K562 (cell line): ENCODE measurements around the gene GATC.

Experiments used
- CCAR2 ChIP-seq: fragments of 200-400 bp; formaldehyde crosslinking; IDR thresholded peaks from 2 replicates; pipeline ENCODE4 v1.6.1; 2017; ENCODE audit warnings: mild to moderate bottlenecking, low read depth, low read length
- E2F6 ChIP-seq, 2 experiments: IDR thresholded peaks; 2 replicates each; pipeline ENCODE4 v1.6.1; 2011; ENCODE audit warnings: borderline replicate concordance in 1 of 2, control low read depth in 1 of 2, low read depth in 1 of 2, low read length in 1 of 2, mild to moderate bottlenecking in 1 of 2, mixed read lengths in 1 of 2, moderate library complexity in 1 of 2; ENCODE audit not compliant: insufficient read depth in 1 of 2, insufficient read length in 1 of 2, poor library complexity in 1 of 2, severe bottlenecking in 1 of 2; ENCODE audit errors: extremely low read depth in 1 of 2
- GABPB1 ChIP-seq: sonication (generic); formaldehyde crosslinking; IDR thresholded peaks from 2 replicates; pipeline ENCODE4 v1.8.0; 2022; ENCODE audit warnings: mild to moderate bottlenecking, missing genetic modification reagents
- NR3C1 ChIP-seq: sonication (generic); formaldehyde crosslinking; IDR thresholded peaks from 2 replicates; pipeline ENCODE4 v1.8.1; 2022; ENCODE audit warnings: missing genetic modification reagents
- POLR2H ChIP-seq: IDR thresholded peaks from 2 replicates; pipeline ENCODE4 v1.6.1; 2016; ENCODE audit warnings: missing genetic modification characterization, low read depth, mild to moderate bottlenecking, control low read depth, missing compliant biosample characterization, moderate library complexity
- SRF ChIP-seq, 2 experiments: fragments of 250-450, 450-650 bp in 1 of 2; sonication (Bioruptor Pico) in 1 of 2; sonication (generic) in 1 of 2; formaldehyde crosslinking; IDR thresholded peaks; 2 replicates each; pipeline versions ENCODE4 v1.5.0 to v1.5.1; 2020 to 2022; ENCODE audit warnings: mild to moderate bottlenecking in 1 of 2, missing genetic modification reagents in 1 of 2
- TCF3 ChIP-seq: sonication (generic); formaldehyde crosslinking; IDR thresholded peaks from 2 replicates; pipeline ENCODE4 v1.4.0; 2020; ENCODE audit warnings: mild to moderate bottlenecking, missing genetic modification reagents
- ZNF239 ChIP-seq: fragments of 250-450 bp; sonication (Bioruptor Pico); IDR thresholded peaks from 2 replicates; pipeline ENCODE4 v1.4.0; 2020; ENCODE audit warnings: mild to moderate bottlenecking

GRCh38 chr12:120462099-120462640 lies 15.9 kb downstream of the GATC start:
- no peak for TF ChIP-seq GABPB1
- no peak for TF ChIP-seq POLR2H (tag)
- TF ChIP-seq E2F6 (IDR thresholded peaks at IDR 0.05; ENCODE audit: borderline replicate concordance in 1 of 2, extremely low read depth in 1 of 2, insufficient read depth in 1 of 2, insufficient read length in 1 of 2, low read depth in 1 of 2, low read length in 1 of 2, poor library complexity in 1 of 2, severe bottlenecking in 1 of 2): no peak
- TF ChIP-seq SRF (CRISPR knock-in tag; IDR thresholded peaks at IDR 0.05): no peak
- TF ChIP-seq NR3C1 (CRISPR knock-in tag): no peak
- TF ChIP-seq CCAR2: no peak
- no peak for TF ChIP-seq ZNF239 (CRISPR knock-in tag)
- TF ChIP-seq TCF3 (CRISPR knock-in tag): no peak
